Measurements from ENCODE around the gene GNB5.

GNB5 gene

DNA sequence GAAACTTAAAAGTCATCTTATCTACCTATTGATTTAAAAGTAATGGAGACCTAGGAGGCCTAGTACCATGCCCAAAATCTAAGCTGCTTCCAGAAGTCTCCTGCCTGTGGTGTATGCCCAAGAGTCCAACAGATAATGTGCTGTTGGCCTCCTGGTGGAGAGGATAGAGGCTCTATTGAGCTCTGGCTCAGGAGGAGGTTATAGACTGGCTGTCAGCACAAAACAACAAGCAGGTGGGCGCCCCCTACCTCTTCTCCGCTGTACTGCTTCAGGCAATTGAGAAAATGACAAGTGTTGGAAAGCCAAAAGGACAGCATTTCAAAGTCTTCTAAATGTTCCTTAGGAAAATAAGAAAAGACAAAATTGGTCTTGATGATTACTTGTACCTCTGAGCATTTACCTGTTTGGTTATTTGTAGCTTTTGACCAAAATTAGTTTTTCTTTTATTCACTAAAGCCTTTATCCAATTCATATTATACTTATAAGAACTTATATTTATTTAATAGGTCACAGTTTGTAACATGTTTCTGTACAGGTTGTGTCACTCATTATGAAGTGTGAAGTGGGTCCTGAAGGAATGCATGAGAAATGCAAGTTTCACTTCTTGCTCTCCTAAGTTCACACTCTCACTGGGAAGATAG lies 17.2 kb upstream of the GNB5 start:
- peak; percentile 45 to 53 for DNase-seq (ENCODE audit: low read depth in 1 of 2, low spot score in 1 of 2)

GRCh38 chr15:52207191-52207590 lies 16.0 kb upstream of the GNB5 start:
- DNase-seq (ENCODE audit: low read depth in 1 of 2, low spot score in 1 of 2), result no peak

GRCh38 chr15:52206446-52206845 lies 15.3 kb upstream of the GNB5 start:
- no peak for DNase-seq (ENCODE audit: low read depth in 1 of 2, low spot score in 1 of 2)

DNA sequence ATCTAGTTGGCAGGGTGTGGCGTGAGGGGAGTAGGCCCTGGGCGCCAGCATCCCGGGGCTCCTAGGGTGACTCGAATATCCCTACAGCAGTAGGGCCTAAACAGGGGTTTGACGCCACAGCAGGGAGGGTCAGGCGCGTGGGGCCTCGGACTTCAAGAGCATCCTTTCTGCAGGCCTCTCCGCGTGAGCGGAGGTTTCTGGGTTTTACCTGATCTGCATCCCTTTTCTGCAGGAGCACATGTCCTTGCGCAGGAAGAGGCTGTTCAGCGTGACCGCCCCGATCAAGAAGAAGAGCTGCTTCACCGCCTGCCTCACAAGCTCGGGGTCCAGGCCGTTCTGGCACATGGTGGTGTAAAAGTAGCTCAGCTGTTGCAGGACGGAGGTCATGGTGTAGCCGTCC lies 13.5 kb upstream of the GNB5 start:
- no peak for DNase-seq (ENCODE audit: low read depth in 1 of 2, low spot score in 1 of 2)

GRCh38 chr15:52200831-52201365 lies 9.7 kb upstream of the GNB5 start:
- no peak for DNase-seq (ENCODE audit: low read depth in 1 of 2, low spot score in 1 of 2)

DNA sequence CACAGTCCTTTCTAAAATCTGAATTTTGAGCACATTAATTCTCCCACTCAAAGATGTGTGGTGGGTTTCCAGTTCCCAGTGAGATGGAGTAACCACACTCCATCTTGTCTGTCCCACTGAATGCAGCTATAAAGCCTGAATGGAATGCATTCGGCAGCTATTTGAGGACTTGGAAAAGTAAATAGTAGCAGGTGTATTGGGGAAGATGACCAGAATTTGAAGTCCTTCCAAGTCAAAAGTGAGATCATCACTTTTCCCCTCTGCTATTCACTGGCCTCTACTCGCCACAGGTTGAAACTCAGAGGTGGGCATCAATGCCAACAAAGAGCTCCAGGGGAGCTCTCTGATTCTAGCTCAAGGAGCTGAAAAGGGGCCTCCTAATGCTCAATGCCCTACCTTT lies 8.1 kb upstream of the GNB5 start:
- DNase-seq (ENCODE audit: low read depth in 1 of 2, low spot score in 1 of 2), result no peak

DNA sequence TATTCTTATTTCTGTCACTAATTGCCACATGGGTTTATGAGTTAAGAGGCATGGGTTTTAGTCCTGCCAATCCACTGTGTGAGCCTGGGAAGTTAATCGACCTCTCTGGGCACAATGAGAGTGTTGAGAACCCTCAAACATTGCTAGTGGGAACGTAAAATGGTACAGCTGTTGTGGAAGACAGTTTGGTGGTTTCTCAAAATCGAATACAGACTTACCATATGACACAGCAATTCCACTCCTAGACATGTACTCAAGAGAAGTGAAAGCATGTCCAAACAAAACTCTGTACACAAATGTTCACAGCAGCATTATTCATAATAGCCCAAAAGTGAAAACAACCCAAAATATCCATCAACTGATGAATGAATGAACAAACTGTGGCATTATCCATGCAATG lies 5.7 kb upstream of the GNB5 start:
- no peak for DNase-seq (ENCODE audit: low read depth in 1 of 2, low spot score in 1 of 2)

DNA sequence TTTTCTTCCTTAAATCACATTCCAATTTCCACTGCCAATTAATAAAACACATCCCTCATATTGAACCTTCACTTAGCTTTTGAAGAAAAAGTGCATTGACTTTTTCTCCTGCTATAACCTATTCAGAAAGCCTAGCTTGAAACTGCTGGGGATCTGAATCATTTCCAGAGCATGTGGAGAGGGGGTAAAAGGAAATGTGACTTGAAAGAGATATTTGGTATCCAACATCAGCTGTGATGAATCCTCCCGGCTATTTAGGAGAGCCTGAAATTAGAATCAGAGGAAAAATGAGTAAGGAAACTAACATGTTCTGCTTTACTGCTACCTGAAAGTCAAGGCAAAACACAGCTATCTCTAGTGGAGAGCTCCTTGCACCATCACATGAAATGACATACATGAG lies 2.6 kb upstream of the GNB5 start:
- no peak for DNase-seq (ENCODE audit: low read depth in 1 of 2, low spot score in 1 of 2)

DNA sequence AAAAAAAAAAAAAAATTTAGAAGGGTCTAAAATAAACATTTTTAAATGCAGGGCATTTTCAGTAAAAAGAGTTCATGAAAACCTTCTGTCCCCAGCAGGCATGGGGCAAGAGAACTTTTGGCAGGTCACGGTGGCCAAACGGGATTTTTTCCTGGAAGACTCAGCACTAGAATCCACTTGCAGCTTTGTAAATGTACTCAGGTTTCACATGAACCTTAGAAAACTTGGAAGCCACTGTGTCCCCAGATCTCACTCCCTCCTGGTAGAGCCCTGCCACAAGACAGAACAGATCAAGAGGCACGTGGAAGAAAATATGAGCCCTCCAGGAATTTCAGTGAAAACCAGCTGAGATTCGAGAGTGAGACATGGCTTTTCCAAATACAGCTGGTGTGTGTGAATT lies 2.1 kb upstream of the GNB5 start:
- no peak for DNase-seq (ENCODE audit: low read depth in 1 of 2, low spot score in 1 of 2)

DNA sequence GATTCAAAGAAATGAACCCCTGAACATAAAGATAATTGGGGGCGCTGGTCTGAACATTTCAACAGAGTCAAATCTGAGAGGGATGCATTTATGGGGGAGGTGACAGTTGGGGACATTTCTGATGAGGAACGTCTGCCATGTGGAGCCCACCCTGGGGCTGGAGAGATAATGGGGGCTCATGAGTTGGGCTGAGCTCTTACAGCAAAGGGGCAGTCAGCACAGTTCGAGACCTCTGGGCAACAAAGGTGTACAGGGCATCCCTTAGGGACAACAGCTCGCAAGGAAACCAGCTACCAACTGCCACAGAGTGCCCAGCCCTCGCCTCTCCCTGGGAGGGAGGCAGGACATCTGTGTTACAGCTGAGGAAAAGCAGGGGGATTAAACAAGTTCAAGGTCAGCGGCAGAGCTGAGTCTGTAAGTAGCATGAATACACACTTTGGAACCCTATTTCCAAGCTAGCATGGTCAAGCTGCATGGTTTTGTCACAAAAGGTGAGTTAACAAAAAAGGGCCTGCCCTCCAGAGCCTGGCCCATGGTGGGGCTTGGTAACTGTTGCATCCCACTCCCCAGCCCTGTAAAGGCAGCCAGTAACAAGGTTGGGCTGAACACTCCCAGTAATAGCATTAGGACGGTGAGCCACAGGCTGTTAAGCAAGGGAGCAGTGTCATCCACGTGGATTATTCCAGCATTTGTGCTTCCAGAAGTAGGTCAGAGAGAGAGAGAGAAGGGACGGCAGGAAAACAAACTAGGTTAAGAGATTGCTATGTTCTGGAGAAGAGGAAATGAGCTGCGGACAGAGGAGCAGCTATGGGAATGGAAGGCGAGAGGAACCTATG lies 4.3 kb downstream of the GNB5 start:
- no peak for DNase-seq (ENCODE audit: low read depth in 1 of 2, low spot score in 1 of 2)

- DNase-seq (ENCODE audit: low read depth in 1 of 2, low spot score in 1 of 2), result no peak
These were observed 6.0 kb downstream of the GNB5 start for GRCh38 chr15:52185151-52185561.

DNA sequence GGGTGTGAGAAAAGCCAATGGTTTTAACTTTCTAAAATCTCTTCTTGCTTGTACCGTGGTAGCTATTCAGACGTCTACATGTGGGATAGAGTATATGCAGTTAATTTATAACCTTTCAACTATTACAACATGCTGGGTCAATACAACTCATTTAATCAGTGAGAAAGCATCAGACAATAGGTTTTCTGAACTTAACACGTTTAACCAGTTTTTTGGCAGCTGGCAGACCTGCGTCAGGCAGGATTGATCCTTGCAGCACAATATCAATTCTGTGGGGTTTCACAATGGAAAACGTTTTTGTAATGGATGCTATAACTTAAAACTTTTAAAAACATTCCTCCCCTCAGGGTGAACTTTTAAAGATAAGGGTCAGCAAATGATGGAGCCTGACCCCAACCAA lies 6.5 kb downstream of the GNB5 start:
- DNase-seq (ENCODE audit: low read depth in 1 of 2, low spot score in 1 of 2), result no peak

DNA sequence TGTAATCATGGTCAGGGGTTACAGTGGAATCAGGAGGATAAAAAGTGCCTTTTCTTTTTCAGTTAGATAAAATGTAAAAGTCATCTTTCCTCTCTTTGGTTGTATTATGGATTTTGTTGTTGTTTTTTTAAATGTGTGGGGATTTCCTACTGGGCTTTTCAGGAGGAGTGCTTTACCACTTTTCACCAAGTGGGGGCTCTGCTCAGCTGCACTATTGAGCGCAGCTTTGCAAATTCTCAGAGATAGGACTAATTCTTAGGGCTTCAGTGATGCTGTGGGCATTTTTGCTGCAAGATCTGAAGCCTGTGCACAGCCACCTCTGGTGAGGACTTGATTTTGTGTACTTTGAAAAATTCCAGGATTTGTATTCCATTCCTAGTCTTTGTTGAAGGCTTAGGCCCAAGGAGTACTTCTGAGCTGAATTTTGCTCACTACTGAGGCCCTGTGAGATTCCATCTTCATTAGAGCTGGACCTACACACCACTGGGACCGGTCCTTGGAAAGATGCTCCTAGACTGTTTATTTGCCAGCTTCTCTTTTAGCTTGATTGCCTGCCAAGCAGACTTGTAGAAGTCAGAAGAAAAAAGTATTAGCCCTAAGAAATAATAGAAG lies 7.5 kb downstream of the GNB5 start:
- no peak for DNase-seq (ENCODE audit: low read depth in 1 of 2, low spot score in 1 of 2)

GRCh38 chr15:52181938-52182780 lies 9.0 kb downstream of the GNB5 start:
- DNase-seq (ENCODE audit: low read depth in 1 of 2, low spot score in 1 of 2), result no peak

DNA sequence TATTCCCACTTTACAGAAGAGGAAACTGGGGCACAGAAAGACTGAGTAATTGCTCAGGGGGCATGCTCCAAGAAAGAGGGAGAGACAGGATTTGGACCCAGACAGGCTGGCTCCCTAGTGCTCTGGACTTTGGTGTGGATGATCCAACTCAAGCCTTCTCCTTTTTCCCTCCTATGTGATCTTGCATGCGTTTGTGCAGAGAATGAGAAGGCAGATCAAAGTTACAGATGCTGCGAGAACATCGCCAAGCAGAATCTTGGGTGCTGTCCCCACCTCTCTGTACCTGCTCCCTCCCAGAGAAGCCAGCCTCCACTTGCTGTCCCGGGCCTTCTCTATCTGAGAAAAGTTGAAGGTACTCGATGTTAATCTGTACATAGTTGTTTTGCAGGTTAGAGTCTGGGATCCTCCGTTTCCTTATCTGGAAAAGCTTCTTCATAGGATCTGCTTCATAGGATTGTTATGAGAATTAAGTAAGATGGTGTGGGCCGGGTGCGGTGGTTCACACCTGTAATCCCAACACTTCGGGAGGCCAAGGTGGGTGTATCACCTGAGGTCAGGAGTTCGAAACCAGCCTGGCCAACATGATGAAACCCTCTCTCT lies 10.2 kb downstream of the GNB5 start:
- no peak for DNase-seq (ENCODE audit: low read depth in 1 of 2, low spot score in 1 of 2)

- peak in 1 of 2 donors; percentile 8 for DNase-seq (ENCODE audit: low read depth in 1 of 2, low spot score in 1 of 2)
These were observed 10.9 kb downstream of the GNB5 start for GRCh38 chr15:52180196-52180835.

- peak; percentile 78 to 79 for DNase-seq (ENCODE audit: low read depth in 1 of 2, low spot score in 1 of 2)
These were observed 11.7 kb downstream of the GNB5 start for GRCh38 chr15:52179278-52180195.

DNA sequence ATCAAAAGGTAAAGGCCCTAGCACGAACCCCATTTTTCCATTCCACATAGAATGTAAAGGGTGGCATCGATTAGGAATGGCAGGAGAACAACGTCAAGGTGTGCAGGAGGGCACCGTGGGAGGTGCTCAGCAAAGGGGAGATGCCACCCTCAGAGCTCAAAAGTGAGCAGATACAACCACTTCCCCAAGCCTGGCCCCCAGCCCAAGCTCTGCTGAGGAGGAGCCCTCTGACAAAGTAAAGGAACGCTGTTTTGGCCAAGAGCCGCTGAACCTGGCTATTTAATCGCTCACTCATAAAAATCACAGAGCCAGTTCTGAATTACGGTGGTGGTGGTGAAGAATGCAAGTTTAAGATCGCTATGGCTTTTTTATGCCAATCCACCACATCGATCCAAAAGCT lies 12.4 kb downstream of the GNB5 start:
- DNase-seq (ENCODE audit: low read depth in 1 of 2, low spot score in 1 of 2), result no peak

DNA sequence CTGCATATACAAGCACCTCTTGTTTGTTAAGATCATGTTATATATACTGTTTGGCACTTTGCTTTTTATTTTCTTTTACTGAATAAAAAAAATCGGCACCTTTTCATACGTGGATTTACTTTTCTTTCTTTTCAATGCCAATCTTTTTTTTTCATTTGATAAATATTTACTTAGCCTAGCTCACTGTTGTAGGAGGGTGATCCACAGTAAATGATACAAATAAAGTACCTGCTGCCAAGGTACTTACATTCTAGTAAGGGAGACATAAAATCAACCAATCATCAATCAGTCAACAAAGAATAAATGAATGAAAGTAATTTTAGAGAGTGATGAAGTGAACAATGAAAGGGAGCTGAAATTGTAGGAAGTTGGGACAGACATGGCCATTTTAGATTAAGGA lies 18.3 kb downstream of the GNB5 start:
- DNase-seq (ENCODE audit: low read depth in 1 of 2, low spot score in 1 of 2), result no peak

Data from stimulated activated CD4-positive, alpha-beta T cell treated with anti-CD3 and anti-CD28 coated beads, Interleukin-15, amount 100 ng/mL, for 1 hour (primary cell).